NCI-H446 (cell line): ENCODE results near the gene C6orf132.

ENCODE experiments used
- DNase-seq, 2 experiments: peaks; one replicate each; lab custom pipeline; 2025; lab: John Stamatoyannopoulos, UW

C6orf132 gene

GRCh38 chr6:42135161-42135560, 7.3 kb downstream of the C6orf132 start:
- DNase-seq = no peak

- DNase-seq = no peak
Observed at GRCh38 chr6:42133926-42134325, 8.5 kb downstream of the C6orf132 start.

- DNase-seq = no peak
Observed at GRCh38 chr6:42131531-42131930, 10.9 kb downstream of the C6orf132 start.

- no peak for DNase-seq
Observed at GRCh38 chr6:42129360-42129676, 13.1 kb downstream of the C6orf132 start.

GRCh38 chr6:42128460-42129359, 13.7 kb downstream of the C6orf132 start:
- no peak for DNase-seq

GRCh38 chr6:42125663-42126062, 16.8 kb downstream of the C6orf132 start:
- DNase-seq = no peak

- no peak for DNase-seq
Observed at GRCh38 chr6:42125231-42125630, 17.2 kb downstream of the C6orf132 start.

GRCh38 chr6:42124223-42124836, 18.1 kb downstream of the C6orf132 start:
- no peak for DNase-seq

GRCh38 chr6:42123379-42124103, 18.9 kb downstream of the C6orf132 start:
- no peak for DNase-seq

- no peak for DNase-seq
Observed at GRCh38 chr6:42120895-42121865, 21.2 kb downstream of the C6orf132 start.

GRCh38 chr6:42118162-42119001, 24.0 kb downstream of the C6orf132 start:
- no peak for DNase-seq

GRCh38 chr6:42117843-42118161, 24.6 kb downstream of the C6orf132 start:
- no peak for DNase-seq

- DNase-seq = no peak
Observed at GRCh38 chr6:42113936-42114636, 28.3 kb downstream of the C6orf132 start.

GRCh38 chr6:42112351-42112750, 30.1 kb downstream of the C6orf132 start:
- DNase-seq = no peak

GRCh38 chr6:42110683-42111082, 31.7 kb downstream of the C6orf132 start:
- no peak for DNase-seq

GRCh38 chr6:42108071-42108470, 34.3 kb downstream of the C6orf132 start:
- no peak for DNase-seq

GRCh38 chr6:42106112-42107023, 36.1 kb downstream of the C6orf132 start:
- DNase-seq = no peak

GRCh38 chr6:42105709-42106108, 36.7 kb downstream of the C6orf132 start:
- no peak for DNase-seq

GRCh38 chr6:42105156-42105648, 37.2 kb downstream of the C6orf132 start:
- no peak for DNase-seq
